ENCODE data around the gene ABHD16B. TPM values are rescaled to one million over a fixed set of nuclear protein-coding genes. Genes with fewer than 3 reads are reported as not detected.

Gene ABHD16B
- total and polyA plus RNA-seq, 2 of the 13 experiments (the other 11 are each of a cell fraction or from before 2014, with no cell fraction given) = not detected

DNA sequence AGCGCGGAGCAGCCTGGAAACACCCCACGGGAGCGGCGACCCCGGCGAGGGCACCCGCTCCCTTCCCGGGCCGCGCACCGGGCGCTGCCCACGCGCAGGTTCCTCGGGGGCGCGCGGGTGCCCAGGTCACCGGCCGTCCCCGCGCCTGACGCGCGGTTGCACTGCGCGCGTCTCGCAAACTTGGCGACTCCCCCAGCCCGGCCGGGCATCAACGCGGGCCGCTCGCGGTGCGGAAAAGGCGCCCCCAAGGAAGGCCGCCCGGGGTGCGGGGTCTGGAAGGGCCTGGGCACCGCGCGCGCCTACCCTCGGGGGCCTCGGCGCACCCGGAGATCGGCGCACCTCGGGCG lies 29.7 kb upstream of the ABHD16B start (continued):
- no peak for TF ChIP-seq BRD4 (CRISPR knock-in tag; IDR thresholded peaks at IDR 0.05)
- TF ChIP-seq NR2C2 (CRISPR knock-in tag; IDR thresholded peaks at IDR 0.05; ENCODE audit: borderline replicate concordance) = no peak
- TF ChIP-seq, protein P1, sequence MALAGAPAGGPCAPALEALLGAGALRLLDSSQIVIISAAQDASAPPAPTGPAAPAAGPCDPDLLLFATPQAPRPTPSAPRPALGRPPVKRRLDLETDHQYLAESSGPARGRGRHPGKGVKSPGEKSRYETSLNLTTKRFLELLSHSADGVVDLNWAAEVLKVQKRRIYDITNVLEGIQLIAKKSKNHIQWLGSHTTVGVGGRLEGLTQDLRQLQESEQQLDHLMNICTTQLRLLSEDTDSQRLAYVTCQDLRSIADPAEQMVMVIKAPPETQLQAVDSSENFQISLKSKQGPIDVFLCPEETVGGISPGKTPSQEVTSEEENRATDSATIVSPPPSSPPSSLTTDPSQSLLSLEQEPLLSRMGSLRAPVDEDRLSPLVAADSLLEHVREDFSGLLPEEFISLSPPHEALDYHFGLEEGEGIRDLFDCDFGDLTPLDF (CRISPR knock-in tag; IDR thresholded peaks at IDR 0.05) = no peak
- no peak for TF ChIP-seq KLF12 (CRISPR knock-in tag; IDR thresholded peaks at IDR 0.05; ENCODE audit: borderline replicate concordance)
- TF ChIP-seq ZNF382 (CRISPR knock-in tag; IDR thresholded peaks at IDR 0.05; ENCODE audit: borderline replicate concordance) = no peak
- TF ChIP-seq, protein P2, sequence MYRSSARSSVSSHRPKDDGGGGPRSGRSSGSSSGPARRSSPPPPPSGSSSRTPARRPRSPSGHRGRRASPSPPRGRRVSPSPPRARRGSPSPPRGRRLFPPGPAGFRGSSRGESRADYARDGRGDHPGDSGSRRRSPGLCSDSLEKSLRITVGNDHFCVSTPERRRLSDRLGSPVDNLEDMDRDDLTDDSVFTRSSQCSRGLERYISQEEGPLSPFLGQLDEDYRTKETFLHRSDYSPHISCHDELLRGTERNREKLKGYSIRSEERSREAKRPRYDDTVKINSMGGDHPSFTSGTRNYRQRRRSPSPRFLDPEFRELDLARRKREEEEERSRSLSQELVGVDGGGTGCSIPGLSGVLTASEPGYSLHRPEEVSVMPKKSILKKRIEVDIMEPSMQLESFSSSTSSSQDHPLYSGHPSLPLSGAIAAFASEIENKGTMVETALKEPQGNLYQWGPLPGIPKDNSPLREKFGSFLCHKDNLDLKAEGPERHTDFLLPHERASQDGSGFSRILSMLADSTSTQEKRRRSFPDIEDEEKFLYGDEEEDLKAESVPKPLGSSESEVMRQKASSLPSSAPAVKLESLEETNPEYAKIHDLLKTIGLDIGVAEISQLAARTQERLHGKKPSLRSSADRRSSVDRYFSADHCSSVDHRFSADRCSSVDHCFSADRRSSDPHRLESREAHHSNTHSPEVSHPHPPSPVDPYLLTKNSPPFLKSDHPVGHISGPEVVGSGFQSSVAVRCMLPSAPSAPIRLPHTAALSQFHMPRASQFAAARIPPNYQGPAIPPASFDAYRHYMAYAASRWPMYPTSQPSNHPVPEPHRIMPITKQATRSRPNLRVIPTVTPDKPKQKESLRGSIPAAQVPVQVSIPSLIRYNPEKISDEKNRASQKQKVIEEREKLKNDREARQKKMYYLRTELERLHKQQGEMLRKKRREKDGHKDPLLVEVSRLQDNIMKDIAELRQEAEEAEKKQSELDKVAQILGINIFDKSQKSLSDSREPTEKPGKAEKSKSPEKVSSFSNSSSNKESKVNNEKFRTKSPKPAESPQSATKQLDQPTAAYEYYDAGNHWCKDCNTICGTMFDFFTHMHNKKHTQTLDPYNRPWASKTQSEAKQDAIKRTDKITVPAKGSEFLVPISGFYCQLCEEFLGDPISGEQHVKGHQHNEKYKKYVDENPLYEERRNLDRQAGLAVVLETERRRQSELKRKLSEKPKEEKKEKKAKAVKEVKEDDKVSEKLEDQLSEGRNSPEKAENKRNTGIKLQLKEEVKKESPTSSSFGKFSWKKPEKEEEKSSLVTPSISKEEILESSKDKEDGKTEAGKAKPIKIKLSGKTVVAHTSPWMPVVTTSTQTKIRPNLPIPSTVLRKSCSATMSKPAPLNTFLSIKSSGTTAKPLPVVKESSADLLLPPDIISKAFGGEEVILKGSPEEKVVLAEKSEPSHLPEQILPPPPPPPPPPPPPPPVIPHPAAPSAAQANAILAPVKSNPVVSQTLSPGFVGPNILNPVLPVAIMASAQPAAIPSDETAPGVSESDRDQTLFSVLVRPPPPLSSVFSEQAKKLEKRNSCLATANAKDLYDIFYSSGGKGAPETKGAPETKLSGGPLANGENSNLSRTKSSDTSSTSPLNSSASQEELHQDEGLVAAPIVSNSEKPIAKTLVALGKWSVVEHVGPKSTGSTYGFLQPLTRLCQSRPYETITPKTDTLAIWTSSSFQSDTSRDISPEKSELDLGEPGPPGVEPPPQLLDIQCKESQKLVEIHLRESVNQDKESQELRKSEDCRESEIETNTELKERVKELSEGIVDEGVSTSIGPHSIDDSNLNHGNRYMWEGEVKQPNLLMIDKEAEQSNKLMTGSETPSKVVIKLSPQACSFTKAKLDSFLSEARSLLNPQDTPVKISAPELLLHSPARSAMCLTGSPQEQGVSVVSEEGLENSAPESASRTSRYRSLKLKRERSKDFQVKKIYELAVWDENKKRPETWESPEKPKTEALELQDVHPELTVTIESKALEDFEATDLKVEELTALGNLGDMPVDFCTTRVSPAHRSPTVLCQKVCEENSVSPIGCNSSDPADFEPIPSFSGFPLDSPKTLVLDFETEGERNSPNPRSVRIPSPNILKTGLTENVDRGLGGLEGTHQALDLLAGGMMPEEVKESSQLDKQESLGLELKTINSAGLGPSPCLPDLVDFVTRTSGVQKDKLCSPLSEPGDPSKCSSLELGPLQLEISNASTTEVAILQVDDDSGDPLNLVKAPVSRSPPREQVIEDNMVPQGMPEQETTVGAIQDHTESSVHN (CRISPR knock-in tag; IDR thresholded peaks at IDR 0.05) = no peak
- TF ChIP-seq SRSF1 (optimal IDR thresholded peaks at IDR 0.05; ENCODE audit: low read depth, low read length) = no peak
- no peak for TF ChIP-seq SIN3A (IDR thresholded peaks at IDR 0.05; ENCODE audit: borderline replicate concordance, low read depth, low read length)
- no peak for TF ChIP-seq HNF4A (CRISPR knock-in tag; IDR thresholded peaks at IDR 0.05)
- TF ChIP-seq, protein P3, sequence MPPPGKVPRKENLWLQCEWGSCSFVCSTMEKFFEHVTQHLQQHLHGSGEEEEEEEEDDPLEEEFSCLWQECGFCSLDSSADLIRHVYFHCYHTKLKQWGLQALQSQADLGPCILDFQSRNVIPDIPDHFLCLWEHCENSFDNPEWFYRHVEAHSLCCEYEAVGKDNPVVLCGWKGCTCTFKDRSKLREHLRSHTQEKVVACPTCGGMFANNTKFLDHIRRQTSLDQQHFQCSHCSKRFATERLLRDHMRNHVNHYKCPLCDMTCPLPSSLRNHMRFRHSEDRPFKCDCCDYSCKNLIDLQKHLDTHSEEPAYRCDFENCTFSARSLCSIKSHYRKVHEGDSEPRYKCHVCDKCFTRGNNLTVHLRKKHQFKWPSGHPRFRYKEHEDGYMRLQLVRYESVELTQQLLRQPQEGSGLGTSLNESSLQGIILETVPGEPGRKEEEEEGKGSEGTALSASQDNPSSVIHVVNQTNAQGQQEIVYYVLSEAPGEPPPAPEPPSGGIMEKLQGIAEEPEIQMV (CRISPR knock-in tag; IDR thresholded peaks at IDR 0.05; ENCODE audit: low read depth) = no peak
- TF ChIP-seq ZNF773 (CRISPR knock-in tag; IDR thresholded peaks at IDR 0.05; ENCODE audit: borderline replicate concordance) = no peak
- no peak for TF ChIP-seq KLF15 (CRISPR knock-in tag; IDR thresholded peaks at IDR 0.05; ENCODE audit: borderline replicate concordance)
- TF ChIP-seq KDM4B (CRISPR knock-in tag; IDR thresholded peaks at IDR 0.05) = no peak
- TF ChIP-seq, protein P4, sequence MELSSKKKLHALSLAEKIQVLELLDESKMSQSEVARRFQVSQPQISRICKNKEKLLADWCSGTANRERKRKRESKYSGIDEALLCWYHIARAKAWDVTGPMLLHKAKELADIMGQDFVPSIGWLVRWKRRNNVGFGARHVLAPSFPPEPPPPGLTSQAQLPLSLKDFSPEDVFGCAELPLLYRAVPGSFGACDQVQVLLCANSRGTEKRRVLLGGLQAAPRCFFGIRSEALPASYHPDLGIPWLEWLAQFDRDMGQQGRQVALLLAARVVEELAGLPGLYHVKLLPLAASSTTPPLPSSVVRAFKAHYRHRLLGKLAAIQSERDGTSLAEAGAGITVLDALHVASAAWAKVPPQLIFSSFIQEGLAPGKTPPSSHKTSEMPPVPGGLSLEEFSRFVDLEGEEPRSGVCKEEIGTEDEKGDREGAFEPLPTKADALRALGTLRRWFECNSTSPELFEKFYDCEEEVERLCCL (CRISPR knock-in tag; IDR thresholded peaks at IDR 0.05; ENCODE audit: borderline replicate concordance) = no peak
- TF ChIP-seq, protein P5, sequence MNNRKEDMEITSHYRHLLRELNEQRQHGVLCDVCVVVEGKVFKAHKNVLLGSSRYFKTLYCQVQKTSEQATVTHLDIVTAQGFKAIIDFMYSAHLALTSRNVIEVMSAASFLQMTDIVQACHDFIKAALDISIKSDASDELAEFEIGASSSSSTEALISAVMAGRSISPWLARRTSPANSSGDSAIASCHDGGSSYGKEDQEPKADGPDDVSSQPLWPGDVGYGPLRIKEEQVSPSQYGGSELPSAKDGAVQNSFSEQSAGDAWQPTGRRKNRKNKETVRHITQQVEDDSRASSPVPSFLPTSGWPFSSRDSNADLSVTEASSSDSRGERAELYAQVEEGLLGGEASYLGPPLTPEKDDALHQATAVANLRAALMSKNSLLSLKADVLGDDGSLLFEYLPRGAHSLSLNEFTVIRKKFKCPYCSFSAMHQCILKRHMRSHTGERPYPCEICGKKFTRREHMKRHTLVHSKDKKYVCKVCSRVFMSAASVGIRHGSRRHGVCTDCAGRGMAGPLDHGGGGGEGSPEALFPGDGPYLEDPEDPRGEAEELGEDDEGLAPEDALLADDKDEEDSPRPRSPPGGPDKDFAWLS (CRISPR knock-in tag; IDR thresholded peaks at IDR 0.05; ENCODE audit: borderline replicate concordance) = no peak
- TF ChIP-seq ZNF552 (CRISPR knock-in tag; IDR thresholded peaks at IDR 0.05; ENCODE audit: borderline replicate concordance) = no peak

Measured in HepG2 (cell line).